HepG2 (cell line): Measurements from ENCODE around the gene CTNNA1. TPM values are rescaled to one million over a fixed set of nuclear protein-coding genes. Genes with fewer than 3 reads are reported as not detected.

Source experiments
- BRF2 ChIP-seq: sonication (generic); formaldehyde crosslinking; IDR thresholded peaks from 2 replicates; pipeline ENCODE4 v1.8.1; 2022; ENCODE audit warnings: mild to moderate bottlenecking, missing genetic modification reagents
- CENPX ChIP-seq: sonication (generic); formaldehyde crosslinking; IDR thresholded peaks from 2 replicates; pipeline ENCODE4 v1.9.0; 2021; ENCODE audit warnings: mild to moderate bottlenecking, missing genetic modification reagents, moderate library complexity
- GATAD2A ChIP-seq: IDR thresholded peaks from 2 replicates; pipeline ENCODE4 v1.6.1; 2016
- GFI1 ChIP-seq: sonication (generic); formaldehyde crosslinking; IDR thresholded peaks from 2 replicates; pipeline ENCODE4 v1.5.0; 2020; ENCODE audit warnings: missing genetic modification reagents, mild to moderate bottlenecking, borderline replicate concordance
- JARID2 ChIP-seq: sonication (generic); formaldehyde crosslinking; IDR thresholded peaks from 2 replicates; pipeline ENCODE4 v1.8.1; 2023; ENCODE audit warnings: missing genetic modification reagents, inconsistent platforms; ENCODE audit not compliant: insufficient replicate concordance
- MYC ChIP-seq: sonication (generic); formaldehyde crosslinking; IDR thresholded peaks from 2 replicates; pipeline ENCODE4 v1.9.0; 2021; ENCODE audit warnings: missing genetic modification reagents, borderline replicate concordance
- PRMT3 ChIP-seq: sonication (generic); formaldehyde crosslinking; IDR thresholded peaks from 2 replicates; pipeline ENCODE4 v1.8.1; 2022; ENCODE audit warnings: low read depth, mild to moderate bottlenecking, moderate library complexity, missing genetic modification reagents, borderline replicate concordance
- REL ChIP-seq: sonication (generic); formaldehyde crosslinking; conservative IDR thresholded peaks from 2 replicates; pipeline ENCODE4 v1.8.0; 2022; ENCODE audit warnings: mild to moderate bottlenecking, missing genetic modification reagents, moderate library complexity
- STAG1 ChIP-seq: sonication (generic); formaldehyde crosslinking; IDR thresholded peaks from 2 replicates; pipeline ENCODE4 v1.4.0; 2020; ENCODE audit warnings: missing genetic modification reagents
- SUZ12 ChIP-seq: fragments of 150-350 bp; IDR thresholded peaks from 2 replicates; pipeline ENCODE4 v1.6.1; 2014; ENCODE audit warnings: low read depth, low read length
- TBX2 ChIP-seq: sonication (generic); formaldehyde crosslinking; IDR thresholded peaks from 2 replicates; pipeline ENCODE4 v1.5.0; 2020; ENCODE audit warnings: missing genetic modification reagents, mild to moderate bottlenecking, borderline replicate concordance
- TEAD3 ChIP-seq: optimal IDR thresholded peaks from 2 replicates; pipeline ENCODE3; 2016; ENCODE audit warnings: borderline replicate concordance
- XRCC5 ChIP-seq: fragments of 200-400 bp; formaldehyde crosslinking; optimal IDR thresholded peaks from 2 replicates; pipeline ENCODE3; 2017; ENCODE audit warnings: mild to moderate bottlenecking, low read length
- ZBTB7B ChIP-seq: sonication (generic); formaldehyde crosslinking; IDR thresholded peaks from 2 replicates; pipeline ENCODE4 v1.4.0; 2020; ENCODE audit warnings: missing genetic modification reagents
- ZC3H13 ChIP-seq: sonication (generic); formaldehyde crosslinking; IDR thresholded peaks from 2 replicates; pipeline ENCODE4 v1.8.1; 2023; ENCODE audit warnings: mild to moderate bottlenecking, missing genetic modification reagents, moderate library complexity
- ZNF263 ChIP-seq: sonication (generic); formaldehyde crosslinking; IDR thresholded peaks from 2 replicates; pipeline ENCODE4 v1.4.0; 2020; ENCODE audit warnings: missing genetic modification reagents
- ZNF503 ChIP-seq: sonication (generic); formaldehyde crosslinking; IDR thresholded peaks from 2 replicates; pipeline ENCODE4 v1.4.0; 2020; ENCODE audit warnings: missing genetic modification reagents
- ZNF512 ChIP-seq: sonication (generic); formaldehyde crosslinking; IDR thresholded peaks from 2 replicates; pipeline ENCODE4 v1.4.0; 2020; ENCODE audit warnings: mild to moderate bottlenecking, missing genetic modification reagents
- ZNF543 ChIP-seq: sonication (generic); formaldehyde crosslinking; IDR thresholded peaks from 2 replicates; pipeline ENCODE4 v1.4.0; 2020; ENCODE audit warnings: mild to moderate bottlenecking, missing genetic modification reagents
- ZNF605 ChIP-seq: sonication (generic); formaldehyde crosslinking; IDR thresholded peaks from 2 replicates; pipeline ENCODE4 v1.8.0; 2022; ENCODE audit warnings: mild to moderate bottlenecking, missing genetic modification reagents
- ZNF687 ChIP-seq: sonication (generic); formaldehyde crosslinking; IDR thresholded peaks from 2 replicates; pipeline ENCODE4 v1.5.1; 2020; ENCODE audit warnings: mild to moderate bottlenecking, missing genetic modification reagents, moderate library complexity
- ZSCAN21 ChIP-seq: sonication (generic); formaldehyde crosslinking; IDR thresholded peaks from 2 replicates; pipeline ENCODE4 v1.8.0; 2022; ENCODE audit warnings: mild to moderate bottlenecking, missing genetic modification reagents, moderate library complexity, borderline replicate concordance
- polyA plus RNA-seq, 8 experiments: library from polyadenylated mRNA; depleted of rRNA in 3 of 8; stranded (reverse) in 7 of 8; unstranded in 1 of 8; fragments of >200 nt; fragmentation: Illumina TruSeq in 4 of 8; extraction: Trizol in 4 of 8; gene quantifications; 2 replicates each; pipeline versions ENCODE4 v1.2.1 to v1.2.3, GENCODE V29; 2011 to 2016; ENCODE audit warnings: low read depth in 4 of 8, missing spikeins in 1 of 8, mixed read lengths in 1 of 8; ENCODE audit not compliant: insufficient read depth in 1 of 8
- total RNA-seq, 5 experiments: library from RNA; depleted of rRNA; stranded (reverse); fragments of >200 nt; fragmentation: Illumina TruSeq; extraction: Trizol; gene quantifications; 2 replicates each; pipeline ENCODE4 v1.2.3, GENCODE V29; 2016; ENCODE audit warnings: low read depth in 1 of 5

The CTNNA1 gene
- total and polyA plus RNA-seq, 2 of the 13 experiments (the other 11 are each of a cell fraction or from before 2014, with no cell fraction given) = 66.8 to 162 TPM

- TF ChIP-seq SUZ12 (no peak), ZNF687 (CRISPR knock-in tag) (peak; percentile 26; the same call in 1 of the 2 replicates), JARID2 (no peak), TBX2 (CRISPR knock-in tag) (no peak; the same call in 1 of the 2 replicates), PRMT3 (CRISPR knock-in tag) (no peak), ZNF263 (CRISPR knock-in tag) (peak; percentile 91), ZNF543 (0 out of 2 replicates have a peak, but pooled peaks have one; percentile 27), ZNF512 (CRISPR knock-in tag) (no peak), STAG1 (CRISPR knock-in tag) (peak; percentile 45; the same call in 1 of the 2 replicates), GATAD2A (no peak), ZBTB7B (CRISPR knock-in tag) (0 out of 2 replicates have a peak, but pooled peaks have one; percentile 1), ZNF503 (CRISPR knock-in tag) (no peak), BRF2 (CRISPR knock-in tag) (no peak), CENPX (no peak), REL (no peak), XRCC5 (peak; percentile 25), ZNF605 (CRISPR knock-in tag) (no peak), ZC3H13 (CRISPR knock-in tag) (no peak), TEAD3 (CRISPR knock-in tag) (no peak), ZSCAN21 (CRISPR knock-in tag) (0 out of 2 replicates have a peak, but pooled peaks have one; percentile 30), MYC (CRISPR knock-in tag) (peak; percentile 23; the same call in 1 of the 2 replicates), GFI1 (CRISPR knock-in tag) (no peak)
These were observed 27.9 kb upstream of the CTNNA1 start (continued) for GRCh38 chr5:138725153-138725817.
